Tibial artery (tissue), 4 donors: ENCODE measurements around the gene MTTP.

ENCODE experiments used
- DNase-seq, 2 donors: peaks; one replicate each; pipeline ENCODE4 v3.0.0-alpha.2; 2019
- H3K27ac ChIP-seq, 2 donors: fragments of 200-600 bp; sonication (generic) in 1 of 2; 1 replicate in 1 of 2; 2 replicates in 1 of 2; pipeline ENCODE4 v1.5.1; 2018 to 2019; ENCODE audit warnings: mild to moderate bottlenecking in 1 of 2
- H3K27me3 ChIP-seq, 2 donors: fragments of 200-600 bp; sonication (generic) in 1 of 2; one replicate each; pipeline versions ENCODE4 v1.5.1 to v1.6.0; 2016 to 2019
- H3K36me3 ChIP-seq, 3 donors: fragments of 200-600 bp; sonication (generic) in 2 of 3; one replicate each; pipeline ENCODE4 v1.5.1; 2016 to 2019; ENCODE audit warnings: mild to moderate bottlenecking in 2 of 3
- H3K4me1 ChIP-seq, 4 donors: fragments of 200-600 bp; sonication (generic) in 2 of 4; 1 replicate in 3 of 4; 2 replicates in 1 of 4; pipeline ENCODE4 v1.5.1; 2016 to 2019
- H3K4me3 ChIP-seq, 2 donors: fragments of 200-600 bp; sonication (generic) in 1 of 2; 1 replicate in 1 of 2; 2 replicates in 1 of 2; pipeline ENCODE4 v1.5.1; 2018 to 2019; ENCODE audit warnings: mild to moderate bottlenecking in 2 of 2
- H3K9me3 ChIP-seq, 3 donors: fragments of 200-600 bp; sonication (generic) in 1 of 3; one replicate each; pipeline ENCODE4 v1.5.1; 2016 to 2019
- intact Hi-C: fragments of 100-400 bp; cut with DNase I; formaldehyde crosslinking; loops from one replicate; pipeline ENCODE4 v1.15.0; 2023; ENCODE audit warnings: low total_unique reads
- TF ChIP-seq, protein P1 (sequence below), 2 experiments: fragments of 200-600 bp in 1 of 2; fragments of 450-650 bp in 1 of 2; IDR thresholded peaks; one replicate each; pipeline ENCODE4 v1.5.1; 2017 to 2019; ENCODE audit warnings: antibody characterized with exemption in 2 of 2, mild to moderate bottlenecking in 1 of 2, moderate library complexity in 1 of 2

Gene MTTP

DNA sequence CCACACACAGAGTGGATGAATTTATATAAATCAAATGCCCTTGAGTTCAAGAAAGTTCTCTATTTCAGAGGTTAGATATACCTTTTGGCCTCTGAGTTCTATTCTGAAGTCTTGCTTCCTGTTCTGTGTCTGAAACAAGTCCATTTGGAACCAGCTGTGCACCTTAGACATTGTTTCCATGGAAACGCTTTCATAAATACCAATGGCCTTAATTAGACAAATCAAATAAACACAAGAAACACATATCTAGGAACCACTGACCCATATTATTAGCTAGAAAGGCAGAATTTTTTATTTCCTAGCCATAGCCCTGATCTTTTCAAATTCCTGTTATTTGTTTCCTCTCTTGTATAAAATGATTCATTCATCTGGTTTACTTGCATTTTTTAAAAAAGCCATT, 91.4 kb downstream of the MTTP start:
- Histone ChIP-seq H3K27ac (no peak overlapping the region), H3K27me3 (no peaks in the 10 kb centered on the region), H3K9me3 (no peaks in the 10 kb centered on the region), H3K4me3 (no peak overlapping the region), H3K4me1 (no peaks in the 10 kb centered on the region), H3K36me3 (no peaks in the 10 kb centered on the region)
- intact Hi-C loops: no loop called here
- TF ChIP-seq, protein P1, sequence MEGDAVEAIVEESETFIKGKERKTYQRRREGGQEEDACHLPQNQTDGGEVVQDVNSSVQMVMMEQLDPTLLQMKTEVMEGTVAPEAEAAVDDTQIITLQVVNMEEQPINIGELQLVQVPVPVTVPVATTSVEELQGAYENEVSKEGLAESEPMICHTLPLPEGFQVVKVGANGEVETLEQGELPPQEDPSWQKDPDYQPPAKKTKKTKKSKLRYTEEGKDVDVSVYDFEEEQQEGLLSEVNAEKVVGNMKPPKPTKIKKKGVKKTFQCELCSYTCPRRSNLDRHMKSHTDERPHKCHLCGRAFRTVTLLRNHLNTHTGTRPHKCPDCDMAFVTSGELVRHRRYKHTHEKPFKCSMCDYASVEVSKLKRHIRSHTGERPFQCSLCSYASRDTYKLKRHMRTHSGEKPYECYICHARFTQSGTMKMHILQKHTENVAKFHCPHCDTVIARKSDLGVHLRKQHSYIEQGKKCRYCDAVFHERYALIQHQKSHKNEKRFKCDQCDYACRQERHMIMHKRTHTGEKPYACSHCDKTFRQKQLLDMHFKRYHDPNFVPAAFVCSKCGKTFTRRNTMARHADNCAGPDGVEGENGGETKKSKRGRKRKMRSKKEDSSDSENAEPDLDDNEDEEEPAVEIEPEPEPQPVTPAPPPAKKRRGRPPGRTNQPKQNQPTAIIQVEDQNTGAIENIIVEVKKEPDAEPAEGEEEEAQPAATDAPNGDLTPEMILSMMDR (IDR thresholded peaks at IDR 0.05): no peak
- DNase-seq: no peak

DNA sequence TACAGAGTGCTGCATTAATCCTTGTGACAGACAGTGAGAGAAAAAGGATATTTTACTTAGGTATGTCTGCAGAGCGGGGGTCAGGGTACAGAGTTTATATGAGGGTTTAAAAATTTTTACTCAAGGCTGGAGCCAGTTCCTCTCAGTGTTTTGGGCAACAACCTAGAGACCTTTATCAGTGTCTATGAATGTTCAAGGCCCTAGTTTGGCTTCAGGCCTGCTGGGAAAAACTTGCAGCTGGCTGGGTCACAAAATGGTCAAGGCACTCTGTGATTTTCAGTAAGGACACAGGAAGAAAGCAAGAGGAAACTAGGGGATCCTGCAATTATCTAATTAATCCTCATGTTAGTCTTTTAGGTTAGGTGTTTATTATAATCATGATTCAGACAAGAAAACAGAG, 93.8 kb downstream of the MTTP start:
- Histone ChIP-seq H3K36me3 (no peaks in the 10 kb centered on the region), H3K27ac (no peak overlapping the region), H3K9me3 (peaks cover 0 to 10% (median 0%) of the 10 kb centered on the region in 3 donors), H3K4me1 (no peaks in the 10 kb centered on the region), H3K4me3 (no peak overlapping the region), H3K27me3 (no peaks in the 10 kb centered on the region)
- TF ChIP-seq, protein P1 (IDR thresholded peaks at IDR 0.05): no peak
- intact Hi-C loops: no loop called here
- DNase-seq: no peak

DNA sequence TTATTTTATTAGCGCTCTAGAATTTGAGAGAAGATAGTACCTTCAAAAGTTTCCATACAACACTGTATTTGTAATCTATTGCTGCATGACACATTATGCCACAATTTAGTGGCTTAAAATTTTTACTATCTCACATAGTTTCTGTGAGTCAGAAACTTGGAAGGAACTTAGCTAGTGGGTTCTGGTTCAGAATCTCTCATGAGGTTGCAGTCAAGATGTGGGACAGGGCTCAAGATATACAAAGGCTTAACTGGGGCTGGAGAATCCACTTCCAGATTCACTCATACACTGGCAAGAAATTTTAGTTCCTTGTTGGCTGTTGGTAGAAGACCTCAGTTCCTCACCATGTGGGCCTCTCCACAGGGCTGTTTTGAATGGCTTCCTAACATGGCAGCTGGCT, 94.5 kb downstream of the MTTP start:
- intact Hi-C loops: no loop called here
- Histone ChIP-seq H3K27ac (no peak overlapping the region), H3K4me3 (no peak overlapping the region), H3K9me3 (peaks cover 0 to 11% (median 0%) of the 10 kb centered on the region in 3 donors), H3K4me1 (no peaks in the 10 kb centered on the region), H3K27me3 (no peaks in the 10 kb centered on the region), H3K36me3 (no peaks in the 10 kb centered on the region)
- TF ChIP-seq, protein P1 (IDR thresholded peaks at IDR 0.05): no peak
- DNase-seq: no peak

DNA sequence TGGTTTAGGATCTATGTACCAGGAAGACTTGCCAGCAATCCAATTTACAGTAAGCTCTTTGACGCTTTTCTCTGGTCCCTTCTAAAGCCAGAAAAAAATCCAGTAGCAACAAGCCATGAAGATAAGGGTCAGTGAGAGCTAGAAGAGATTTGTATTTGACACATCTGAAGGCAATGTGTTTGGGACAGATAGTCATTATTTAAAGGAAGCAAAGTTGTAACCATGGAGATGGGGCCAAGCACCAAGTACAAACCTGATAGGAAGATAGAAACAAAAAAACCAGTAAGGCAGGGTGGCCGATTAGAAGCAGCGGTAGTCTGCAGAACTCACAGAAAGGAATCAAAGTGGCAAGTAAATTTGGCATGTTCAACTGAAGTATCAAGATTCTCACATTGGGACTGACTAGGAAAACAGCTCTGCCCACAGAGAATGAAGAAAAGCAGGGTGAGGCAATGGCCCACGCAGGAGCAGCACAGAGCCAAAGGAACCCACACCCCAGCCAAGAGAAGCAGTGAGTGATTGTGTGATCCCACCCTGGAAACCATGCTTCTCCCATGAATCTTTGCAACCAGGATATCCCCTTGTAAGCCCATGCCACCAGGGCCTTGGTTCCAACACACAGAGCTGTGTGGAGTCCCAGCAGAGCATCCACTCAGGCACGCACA, 95.9 kb downstream of the MTTP start:
- no peak overlapping the region for H3K27ac ChIP-seq
- intact Hi-C loops: no loop called here
- TF ChIP-seq, protein P1 (IDR thresholded peaks at IDR 0.05): no peak
- no peaks in the 10 kb centered on the region for H3K36me3 ChIP-seq
- peaks cover 0 to 11% (median 0%) of the 10 kb centered on the region in 3 donors for H3K9me3 ChIP-seq
- no peaks in the 10 kb centered on the region for H3K4me1 ChIP-seq
- H3K27me3 ChIP-seq: no peaks in the 10 kb centered on the region
- H3K4me3 ChIP-seq: no peak overlapping the region
- DNase-seq: no peak
